ENCODE data around the gene DDR1.

Gene DDR1

DNA sequence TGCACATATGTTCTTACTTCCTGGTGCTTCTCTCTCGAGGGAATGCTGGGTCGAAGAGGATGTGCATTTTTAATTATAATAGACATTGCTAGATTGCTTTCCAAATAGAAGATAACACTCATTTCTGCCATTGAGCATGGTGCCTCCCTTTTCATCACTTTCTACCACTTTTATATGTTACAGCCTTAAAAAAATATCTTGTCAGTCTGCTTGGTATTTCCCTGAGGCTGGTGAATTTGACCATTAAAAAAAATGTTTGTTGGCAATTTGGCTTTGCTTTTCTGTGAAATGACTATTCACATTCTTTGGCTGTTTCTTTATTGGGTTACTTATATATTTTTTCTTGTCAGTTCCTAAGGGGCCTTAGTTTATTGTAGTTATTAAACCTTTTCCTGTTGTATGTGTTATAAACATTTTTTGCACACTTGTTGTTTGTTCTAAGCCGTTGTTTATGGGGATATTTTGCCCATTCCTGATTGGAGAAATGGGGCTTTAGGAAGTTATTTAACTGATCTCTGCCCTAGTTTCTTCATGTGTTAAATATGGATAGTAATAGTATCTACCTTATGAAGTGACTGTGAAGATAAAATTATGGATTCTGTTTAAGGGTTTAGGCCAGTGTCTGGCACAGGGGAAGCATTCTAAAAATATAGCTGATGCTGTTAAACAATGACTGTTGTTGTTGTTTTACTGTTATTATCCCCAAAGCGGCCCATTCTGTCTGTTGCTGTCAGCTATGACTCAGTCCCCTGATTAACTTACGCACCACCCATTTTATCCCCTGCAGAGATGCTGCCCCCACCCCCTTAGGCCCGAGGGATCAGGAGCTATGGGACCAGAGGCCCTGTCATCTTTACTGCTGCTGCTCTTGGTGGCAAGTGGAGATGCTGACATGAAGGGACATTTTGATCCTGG, 3.8 kb downstream of the DDR1 start:
- TF ChIP-seq REST (IDR thresholded peaks at IDR 0.05; ENCODE audit: low read depth): no peak
- no peak for TF ChIP-seq EGR1 (IDR thresholded peaks at IDR 0.05)
- no peak for TF ChIP-seq EP300 (IDR thresholded peaks at IDR 0.05; ENCODE audit: borderline replicate concordance)
- no peak for TF ChIP-seq ZBTB7A (IDR thresholded peaks at IDR 0.05; ENCODE audit: low read depth)
- no peak for TF ChIP-seq RAD21 (IDR thresholded peaks at IDR 0.05; ENCODE audit: low read depth)
- TF ChIP-seq, protein P1, sequence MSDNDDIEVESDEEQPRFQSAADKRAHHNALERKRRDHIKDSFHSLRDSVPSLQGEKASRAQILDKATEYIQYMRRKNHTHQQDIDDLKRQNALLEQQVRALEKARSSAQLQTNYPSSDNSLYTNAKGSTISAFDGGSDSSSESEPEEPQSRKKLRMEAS (IDR thresholded peaks at IDR 0.05): no peak
- TF ChIP-seq NFIC (IDR thresholded peaks at IDR 0.05): no peak
- no peak for TF ChIP-seq CREB1 (IDR thresholded peaks at IDR 0.05; ENCODE audit: low read depth)

GRCh38 chr6:30888816-30889495, 4.6 kb downstream of the DDR1 start:
- TF ChIP-seq ZBTB7A (IDR thresholded peaks at IDR 0.05; ENCODE audit: low read depth): no peak
- TF ChIP-seq EGR1 (IDR thresholded peaks at IDR 0.05): no peak
- no peak for TF ChIP-seq CREB1 (IDR thresholded peaks at IDR 0.05; ENCODE audit: low read depth)
- no peak for TF ChIP-seq YY1 (IDR thresholded peaks at IDR 0.05; ENCODE audit: low read depth)
- TF ChIP-seq TAF1 (IDR thresholded peaks at IDR 0.05; ENCODE audit: low read depth): no peak
- TF ChIP-seq EP300 (IDR thresholded peaks at IDR 0.05; ENCODE audit: borderline replicate concordance): no peak
- TF ChIP-seq, protein P1 (IDR thresholded peaks at IDR 0.05): no peak
- no peak for TF ChIP-seq CEBPB (IDR thresholded peaks at IDR 0.05)
- TF ChIP-seq NFIC (IDR thresholded peaks at IDR 0.05): no peak
- TF ChIP-seq RAD21 (IDR thresholded peaks at IDR 0.05; ENCODE audit: low read depth): no peak
- no peak for TF ChIP-seq TCF12 (IDR thresholded peaks at IDR 0.05; ENCODE audit: low read depth)
- TF ChIP-seq FOXM1 (IDR thresholded peaks at IDR 0.05; ENCODE audit: borderline replicate concordance, low read depth): no peak
- no peak for TF ChIP-seq TEAD4 (IDR thresholded peaks at IDR 0.05)
- TF ChIP-seq REST (IDR thresholded peaks at IDR 0.05; ENCODE audit: low read depth): no peak
- no peak for TF ChIP-seq USF1 (IDR thresholded peaks at IDR 0.05)

- no peak for TF ChIP-seq EGR1 (IDR thresholded peaks at IDR 0.05)
- no peak for TF ChIP-seq TAF1 (IDR thresholded peaks at IDR 0.05; ENCODE audit: low read depth)
- TF ChIP-seq, protein P1 (IDR thresholded peaks at IDR 0.05): no peak
- TF ChIP-seq YY1 (IDR thresholded peaks at IDR 0.05; ENCODE audit: low read depth): no peak
- TF ChIP-seq ZBTB7A (IDR thresholded peaks at IDR 0.05; ENCODE audit: low read depth): no peak
- TF ChIP-seq RAD21 (IDR thresholded peaks at IDR 0.05; ENCODE audit: low read depth): no peak
Measured at GRCh38 chr6:30889496-30889885, 5.2 kb downstream of the DDR1 start.

GRCh38 chr6:30889921-30890645, 5.8 kb downstream of the DDR1 start:
- TF ChIP-seq TEAD4 (IDR thresholded peaks at IDR 0.05): no peak
- TF ChIP-seq NFIC (IDR thresholded peaks at IDR 0.05): no peak
- TF ChIP-seq EGR1 (IDR thresholded peaks at IDR 0.05): no peak
- TF ChIP-seq, protein P1 (IDR thresholded peaks at IDR 0.05): no peak
- no peak for TF ChIP-seq TAF1 (IDR thresholded peaks at IDR 0.05; ENCODE audit: low read depth)
- no peak for TF ChIP-seq TCF12 (IDR thresholded peaks at IDR 0.05; ENCODE audit: low read depth)
- no peak for TF ChIP-seq CEBPB (IDR thresholded peaks at IDR 0.05)
- TF ChIP-seq YY1 (IDR thresholded peaks at IDR 0.05; ENCODE audit: low read depth): no peak
- TF ChIP-seq CREB1 (IDR thresholded peaks at IDR 0.05; ENCODE audit: low read depth): no peak
- TF ChIP-seq EP300 (IDR thresholded peaks at IDR 0.05; ENCODE audit: borderline replicate concordance): no peak
